ENCODE measurements around the gene STEAP3.

DNA sequence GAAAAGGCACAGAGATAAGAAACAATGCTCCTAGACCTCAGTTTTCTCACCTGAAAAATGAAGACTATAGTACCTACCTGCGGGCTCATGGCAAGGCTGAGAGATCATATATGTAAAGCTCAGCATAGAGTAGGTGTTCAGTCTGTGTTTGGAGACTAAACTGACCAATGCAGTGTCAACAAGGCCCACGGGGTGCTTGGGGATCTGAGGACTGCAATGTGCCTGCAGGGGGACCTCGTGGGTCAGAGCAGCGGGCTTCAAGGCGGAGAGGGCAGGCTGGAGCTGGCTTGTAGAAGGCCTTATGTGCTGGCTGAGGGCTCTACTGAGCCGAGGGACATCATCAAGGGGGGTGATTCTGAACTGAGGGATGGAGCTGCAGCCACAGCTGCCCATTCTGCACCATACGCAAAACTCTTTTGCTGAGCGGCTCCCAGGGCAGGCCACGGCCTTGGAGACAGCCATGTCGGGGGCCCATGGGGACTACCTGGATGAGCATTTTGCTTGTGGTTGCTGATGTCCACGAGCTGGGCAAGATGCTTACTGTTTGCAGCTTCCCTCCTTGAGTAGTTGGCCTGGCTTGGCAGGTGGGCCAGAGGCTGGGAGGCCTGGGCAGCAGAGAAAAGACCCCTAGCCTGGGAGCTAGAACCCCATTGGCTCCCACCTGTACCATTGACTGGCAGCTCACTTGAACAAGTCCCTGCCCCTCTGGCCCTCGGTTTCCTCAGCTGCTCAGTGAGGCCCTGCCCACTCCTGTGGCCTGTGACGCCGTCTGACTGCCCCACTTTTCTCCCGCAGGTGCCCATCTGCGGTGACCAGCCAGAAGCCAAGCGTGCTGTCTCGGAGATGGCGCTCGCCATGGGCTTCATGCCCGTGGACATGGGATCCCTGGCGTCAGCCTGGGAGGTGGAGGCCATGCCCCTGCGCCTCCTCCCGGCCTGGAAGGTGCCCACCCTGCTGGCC is 23.5 kb downstream of the STEAP3 start:
- TF ChIP-seq POLR2A (IDR thresholded peaks at IDR 0.05; ENCODE audit: low read depth) (no peak), POLR2AphosphoS5 (IDR thresholded peaks at IDR 0.05) (no peak)
- TF ChIP-seq, protein P1, sequence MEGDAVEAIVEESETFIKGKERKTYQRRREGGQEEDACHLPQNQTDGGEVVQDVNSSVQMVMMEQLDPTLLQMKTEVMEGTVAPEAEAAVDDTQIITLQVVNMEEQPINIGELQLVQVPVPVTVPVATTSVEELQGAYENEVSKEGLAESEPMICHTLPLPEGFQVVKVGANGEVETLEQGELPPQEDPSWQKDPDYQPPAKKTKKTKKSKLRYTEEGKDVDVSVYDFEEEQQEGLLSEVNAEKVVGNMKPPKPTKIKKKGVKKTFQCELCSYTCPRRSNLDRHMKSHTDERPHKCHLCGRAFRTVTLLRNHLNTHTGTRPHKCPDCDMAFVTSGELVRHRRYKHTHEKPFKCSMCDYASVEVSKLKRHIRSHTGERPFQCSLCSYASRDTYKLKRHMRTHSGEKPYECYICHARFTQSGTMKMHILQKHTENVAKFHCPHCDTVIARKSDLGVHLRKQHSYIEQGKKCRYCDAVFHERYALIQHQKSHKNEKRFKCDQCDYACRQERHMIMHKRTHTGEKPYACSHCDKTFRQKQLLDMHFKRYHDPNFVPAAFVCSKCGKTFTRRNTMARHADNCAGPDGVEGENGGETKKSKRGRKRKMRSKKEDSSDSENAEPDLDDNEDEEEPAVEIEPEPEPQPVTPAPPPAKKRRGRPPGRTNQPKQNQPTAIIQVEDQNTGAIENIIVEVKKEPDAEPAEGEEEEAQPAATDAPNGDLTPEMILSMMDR (IDR thresholded peaks at IDR 0.05) = no peak

Data from esophagus muscularis mucosa (tissue), 3 donors.